ENCODE data around the gene COL5A2. TPM values are rescaled to one million over a fixed set of nuclear protein-coding genes. Genes with fewer than 3 reads are reported as not detected.

COL5A2 gene
- total RNA-seq, 1 donor from 2014 or later: 0.13 TPM

- Mint-ChIP-seq H3K27me3 (no peaks in the 10 kb centered on the region), H3K36me3 (ENCODE audit: low read depth) (no peaks in the 10 kb centered on the region), H3K27ac (no peak overlapping the region), H3K4me3 (no peak overlapping the region), H3K9me3 (no peaks in the 10 kb centered on the region), H3K4me1 (no peaks in the 10 kb centered on the region)
- ATAC-seq (ENCODE audit: low read depth): no peak
- POLR2A ChIA-PET: no interaction called here
- TF ChIP-seq, protein P1, sequence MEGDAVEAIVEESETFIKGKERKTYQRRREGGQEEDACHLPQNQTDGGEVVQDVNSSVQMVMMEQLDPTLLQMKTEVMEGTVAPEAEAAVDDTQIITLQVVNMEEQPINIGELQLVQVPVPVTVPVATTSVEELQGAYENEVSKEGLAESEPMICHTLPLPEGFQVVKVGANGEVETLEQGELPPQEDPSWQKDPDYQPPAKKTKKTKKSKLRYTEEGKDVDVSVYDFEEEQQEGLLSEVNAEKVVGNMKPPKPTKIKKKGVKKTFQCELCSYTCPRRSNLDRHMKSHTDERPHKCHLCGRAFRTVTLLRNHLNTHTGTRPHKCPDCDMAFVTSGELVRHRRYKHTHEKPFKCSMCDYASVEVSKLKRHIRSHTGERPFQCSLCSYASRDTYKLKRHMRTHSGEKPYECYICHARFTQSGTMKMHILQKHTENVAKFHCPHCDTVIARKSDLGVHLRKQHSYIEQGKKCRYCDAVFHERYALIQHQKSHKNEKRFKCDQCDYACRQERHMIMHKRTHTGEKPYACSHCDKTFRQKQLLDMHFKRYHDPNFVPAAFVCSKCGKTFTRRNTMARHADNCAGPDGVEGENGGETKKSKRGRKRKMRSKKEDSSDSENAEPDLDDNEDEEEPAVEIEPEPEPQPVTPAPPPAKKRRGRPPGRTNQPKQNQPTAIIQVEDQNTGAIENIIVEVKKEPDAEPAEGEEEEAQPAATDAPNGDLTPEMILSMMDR (IDR thresholded peaks at IDR 0.05): no peak
- intact Hi-C loops (cut with micrococcal nuclease): no loop called here
- CTCF ChIA-PET: interaction anchor here (1.3 kb wide), 1 partner anchor 21 kb away, joined by 3 read pairs; no protein-coding TSS in a partner anchor
- no peak for DNase-seq
Observed at GRCh38 chr2:189163889-189164288, 15.7 kb downstream of the COL5A2 start.

GRCh38 chr2:189162566-189162965 lies 17.0 kb downstream of the COL5A2 start:
- no peaks in the 10 kb centered on the region for H3K9me3 Mint-ChIP-seq
- TF ChIP-seq, protein P1 (IDR thresholded peaks at IDR 0.05): no peak
- ATAC-seq (ENCODE audit: low read depth) (no peak), DNase-seq (no peak)
- no peak overlapping the region for H3K4me3 Mint-ChIP-seq
- no peaks in the 10 kb centered on the region for H3K36me3 Mint-ChIP-seq (ENCODE audit: low read depth)
- intact Hi-C loops (cut with micrococcal nuclease): no loop called here
- POLR2A ChIA-PET: no interaction called here
- no peaks in the 10 kb centered on the region for H3K4me1 Mint-ChIP-seq
- no peaks in the 10 kb centered on the region for H3K27me3 Mint-ChIP-seq
- H3K27ac Mint-ChIP-seq: no peak overlapping the region
- CTCF ChIA-PET: no interaction called here

DNA sequence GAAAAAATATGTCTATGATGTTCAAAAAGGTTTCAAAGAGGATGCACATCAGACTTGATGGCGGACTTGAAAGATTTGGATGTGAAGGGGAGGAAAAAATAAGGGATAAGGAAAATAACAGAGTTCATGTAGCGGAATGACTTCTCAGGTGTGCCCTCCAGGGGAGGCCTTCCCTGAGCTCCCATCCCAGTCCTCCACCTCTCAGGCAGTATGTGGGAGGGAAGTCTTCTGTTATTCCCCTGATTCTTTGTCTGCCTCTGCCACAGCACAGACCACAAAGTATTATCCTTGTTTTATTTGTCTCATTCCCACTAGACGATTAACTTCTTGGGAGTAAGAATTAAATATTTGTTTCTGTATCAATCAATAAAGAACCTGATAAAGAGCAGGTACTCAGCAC lies 17.7 kb downstream of the COL5A2 start:
- CTCF ChIA-PET: no interaction called here

DNA sequence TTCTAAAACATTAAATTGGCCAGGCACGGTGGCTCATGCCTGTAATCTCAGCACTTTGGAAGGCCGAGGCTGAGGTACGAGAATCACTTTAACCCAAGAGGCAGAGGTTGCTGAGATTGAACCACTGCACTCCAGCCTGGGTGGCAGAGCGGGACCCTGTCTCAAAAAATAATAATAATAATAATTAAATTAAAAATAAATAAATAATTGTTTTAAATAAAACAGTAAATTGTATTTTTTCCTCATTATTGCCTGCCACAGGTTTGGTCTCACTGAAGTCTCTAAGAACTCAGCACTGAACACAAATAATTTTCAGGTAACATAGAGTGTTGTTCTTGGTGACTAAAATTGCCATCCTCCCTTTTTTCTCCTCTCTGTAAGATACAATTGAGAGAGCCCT lies 19.8 kb downstream of the COL5A2 start:
- Mint-ChIP-seq H3K4me3 (no peak overlapping the region), H3K36me3 (ENCODE audit: low read depth) (no peaks in the 10 kb centered on the region), H3K27ac (no peak overlapping the region), H3K27me3 (no peaks in the 10 kb centered on the region), H3K4me1 (no peaks in the 10 kb centered on the region), H3K9me3 (no peaks in the 10 kb centered on the region)
- no peak for ATAC-seq (ENCODE audit: low read depth)
- DNase-seq: no peak
- TF ChIP-seq, protein P1 (IDR thresholded peaks at IDR 0.05): no peak
- POLR2A ChIA-PET: no interaction called here
- intact Hi-C loops (cut with micrococcal nuclease): no loop called here
- CTCF ChIA-PET: no interaction called here

More for the DNA sequence above, 17.7 kb downstream of the COL5A2 start:
- H3K9me3 Mint-ChIP-seq: no peaks in the 10 kb centered on the region
- ATAC-seq (ENCODE audit: low read depth) (no peak), DNase-seq (no peak)
- POLR2A ChIA-PET: no interaction called here
- H3K4me3 Mint-ChIP-seq: no peak overlapping the region
- TF ChIP-seq, protein P1 (IDR thresholded peaks at IDR 0.05): no peak
- no peaks in the 10 kb centered on the region for H3K36me3 Mint-ChIP-seq (ENCODE audit: low read depth)
- intact Hi-C loops (cut with micrococcal nuclease): no loop called here
- H3K27ac Mint-ChIP-seq: no peak overlapping the region
- no peaks in the 10 kb centered on the region for H3K4me1 Mint-ChIP-seq
- no peaks in the 10 kb centered on the region for H3K27me3 Mint-ChIP-seq

GRCh38 chr2:189159273-189159672 lies 20.3 kb downstream of the COL5A2 start:
- POLR2A ChIA-PET: no interaction called here
- no peaks in the 10 kb centered on the region for H3K4me1 Mint-ChIP-seq
- intact Hi-C loops (cut with micrococcal nuclease): no loop called here
- H3K4me3 Mint-ChIP-seq: no peak overlapping the region
- H3K27me3 Mint-ChIP-seq: no peaks in the 10 kb centered on the region
- no peak overlapping the region for H3K27ac Mint-ChIP-seq
- CTCF ChIA-PET: no interaction called here
- DNase-seq (no peak), ATAC-seq (ENCODE audit: low read depth) (no peak)
- H3K36me3 Mint-ChIP-seq (ENCODE audit: low read depth): no peaks in the 10 kb centered on the region
- TF ChIP-seq, protein P1 (IDR thresholded peaks at IDR 0.05): no peak
- H3K9me3 Mint-ChIP-seq: no peaks in the 10 kb centered on the region

Measured in activated B cell treated with CpG ODN at 0.5 μM for 24 hours (primary cell).